Neuronal stem cell (in vitro differentiated cells): Measurements from ENCODE around the gene SPCS1.
"Not testable (repeated sequence)": the region's sequence is repeated elsewhere in the genome, so short reads cannot be mapped to it uniquely, and the experiment has no call there.

Source experiments
- DNase-seq: peaks from one replicate; pipeline ENCODE4 v3.0.0-alpha.2; 2013; ENCODE audit warnings: low spot score
- H2AFZ ChIP-seq: one replicate; pipeline ENCODE4 v1.6.1; 2013; ENCODE audit warnings: mild to moderate bottlenecking, low read length, inconsistent platforms
- H2AK5ac ChIP-seq: 2 replicates; pipeline ENCODE4 v1.6.1; 2013; ENCODE audit warnings: low read depth, mild to moderate bottlenecking, inconsistent platforms, low read length, moderate library complexity, mixed read lengths
- H2BK120ac ChIP-seq: 2 replicates; pipeline ENCODE4 v1.6.1; 2013; ENCODE audit warnings: low read depth, mild to moderate bottlenecking, inconsistent platforms, low read length, moderate library complexity, mixed read lengths
- H2BK12ac ChIP-seq: one replicate; pipeline ENCODE4 v1.6.1; 2013; ENCODE audit warnings: low read length, inconsistent platforms
- H2BK15ac ChIP-seq: 2 replicates; pipeline ENCODE4 v1.6.1; 2013; ENCODE audit warnings: mild to moderate bottlenecking, low read length, inconsistent platforms, mixed read lengths
- H2BK5ac ChIP-seq: one replicate; pipeline ENCODE4 v1.6.1; 2013; ENCODE audit warnings: inconsistent platforms, mild to moderate bottlenecking, low read length, moderate library complexity
- H3K14ac ChIP-seq: one replicate; pipeline ENCODE4 v1.6.1; 2013; ENCODE audit warnings: low read length, inconsistent platforms
- H3K18ac ChIP-seq: 2 replicates; pipeline ENCODE4 v1.6.1; 2013; ENCODE audit warnings: low read length, inconsistent platforms
- H3K23ac ChIP-seq: 2 replicates; pipeline ENCODE4 v1.6.1; 2013; ENCODE audit warnings: low read depth, mild to moderate bottlenecking, mixed read lengths, low read length, inconsistent platforms; ENCODE audit not compliant: poor library complexity
- H3K27ac ChIP-seq: replicated peaks from 3 replicates; pipeline ENCODE4 v1.5.1; 2013; ENCODE audit warnings: low read length, inconsistent platforms
- H3K27me3 ChIP-seq, 3 experiments: 2 replicates each; pipeline ENCODE4 v1.6.1; 2013; ENCODE audit warnings: low read length in 3 of 3, mild to moderate bottlenecking in 2 of 3, inconsistent platforms in 1 of 3, low read depth in 1 of 3, mixed read lengths in 1 of 3, moderate library complexity in 1 of 3; ENCODE audit not compliant: control insufficient read depth in 3 of 3, insufficient read depth in 3 of 3
- H3K36me3 ChIP-seq, 2 donors: replicated peaks in 1 of 2; 2 replicates each; pipeline ENCODE4 v1.6.1; 2013; ENCODE audit warnings: low read length in 2 of 2; ENCODE audit not compliant: control insufficient read depth in 2 of 2, insufficient read depth in 2 of 2
- H3K4ac ChIP-seq: 2 replicates; pipeline ENCODE4 v1.6.1; 2013; ENCODE audit warnings: inconsistent platforms, mild to moderate bottlenecking, low read length, moderate library complexity
- H3K4me1 ChIP-seq, 2 donors: 1 replicate in 1 of 2; 2 replicates in 1 of 2; pipeline ENCODE4 v1.6.1; 2013; ENCODE audit warnings: low read length in 2 of 2, low read depth in 1 of 2; ENCODE audit not compliant: control insufficient read depth in 2 of 2, insufficient read depth in 1 of 2
- H3K4me2 ChIP-seq: one replicate; pipeline ENCODE4 v1.6.1; 2013; ENCODE audit warnings: mild to moderate bottlenecking, low read length, inconsistent platforms; ENCODE audit not compliant: insufficient read depth, poor library complexity, severe bottlenecking
- H3K4me3 ChIP-seq, 2 donors: 2 replicates each; pipeline ENCODE4 v1.5.1; 2013; ENCODE audit warnings: low read length in 2 of 2, mild to moderate bottlenecking in 2 of 2, inconsistent platforms in 1 of 2, moderate library complexity in 1 of 2
- H3K79me1 ChIP-seq: one replicate; pipeline ENCODE4 v1.6.1; 2013; ENCODE audit warnings: low read depth, mild to moderate bottlenecking, inconsistent platforms, low read length, moderate library complexity
- H3K9ac ChIP-seq: one replicate; pipeline ENCODE4 v1.6.1; 2013; ENCODE audit warnings: mild to moderate bottlenecking, low read depth, low read length, inconsistent platforms; ENCODE audit not compliant: poor library complexity
- H3K9me3 ChIP-seq, 2 donors: replicated peaks in 1 of 2; 2 replicates each; pipeline versions ENCODE3 to v1.6.1; 2013; ENCODE audit warnings: low read length in 2 of 2, mild to moderate bottlenecking in 2 of 2, inconsistent platforms in 1 of 2, low read depth in 1 of 2, mixed read lengths in 1 of 2, moderate library complexity in 1 of 2; ENCODE audit not compliant: control insufficient read depth in 2 of 2, insufficient read depth in 1 of 2
- H4K8ac ChIP-seq: one replicate; pipeline ENCODE4 v1.6.1; 2013; ENCODE audit warnings: low read depth, mild to moderate bottlenecking, inconsistent platforms, low read length, moderate library complexity
- H4K91ac ChIP-seq: one replicate; pipeline ENCODE4 v1.6.1; 2013; ENCODE audit warnings: low read length, low read depth, mild to moderate bottlenecking, inconsistent platforms; ENCODE audit not compliant: poor library complexity
- WGBS, 2 donors: extraction: QIAGEN DNeasy Blood & Tissue Kit; methylation state at CpG; one replicate each; pipeline ENCODE4 v1.1.7; 2013; ENCODE audit warnings: missing lambda C conversion rate in 2 of 2, mixed read lengths in 1 of 2; ENCODE audit not compliant: insufficient read length in 2 of 2, insufficient replicate concordance in 1 of 2; ENCODE audit errors: extremely low coverage in 2 of 2; 5-methylcytosine and 5-hydroxymethylcytosine counted together

Gene SPCS1

GRCh38 chr3:52670621-52671521, 35.0 kb upstream of the SPCS1 start:
- no peak overlapping the region for H3K18ac ChIP-seq
- no peak overlapping the region for H3K27ac ChIP-seq
- no peaks in the 10 kb centered on the region for H3K79me1 ChIP-seq
- H3K4me2 ChIP-seq, result no peak overlapping the region
- H2BK5ac ChIP-seq, result no peak overlapping the region
- H3K9ac ChIP-seq, result no peak overlapping the region
- H3K27me3 ChIP-seq, result no peaks in the 10 kb centered on the region
- no peak overlapping the region for H3K4me3 ChIP-seq
- H2BK15ac ChIP-seq, result no peak overlapping the region
- H2BK120ac ChIP-seq, result no peak overlapping the region
- H2AK5ac ChIP-seq, result no peak overlapping the region
- H3K23ac ChIP-seq, result no peak overlapping the region
- H2AFZ ChIP-seq, result no peak overlapping the region
- no peaks in the 10 kb centered on the region for H3K4me1 ChIP-seq
- H3K36me3 ChIP-seq, result peaks cover 14 to 90% of the 10 kb centered on the region in 2 donors
- DNase-seq, result no peak
- no peaks in the 10 kb centered on the region for H3K9me3 ChIP-seq
- no peak overlapping the region for H3K4ac ChIP-seq
- no peak overlapping the region for H4K8ac ChIP-seq
- no peak overlapping the region for H2BK12ac ChIP-seq
- no peak overlapping the region for H4K91ac ChIP-seq
- H3K14ac ChIP-seq, result no peak overlapping the region
- WGBS, 2 donors, result no CpG with 5 or more reads among the region's 9 CpGs

DNA sequence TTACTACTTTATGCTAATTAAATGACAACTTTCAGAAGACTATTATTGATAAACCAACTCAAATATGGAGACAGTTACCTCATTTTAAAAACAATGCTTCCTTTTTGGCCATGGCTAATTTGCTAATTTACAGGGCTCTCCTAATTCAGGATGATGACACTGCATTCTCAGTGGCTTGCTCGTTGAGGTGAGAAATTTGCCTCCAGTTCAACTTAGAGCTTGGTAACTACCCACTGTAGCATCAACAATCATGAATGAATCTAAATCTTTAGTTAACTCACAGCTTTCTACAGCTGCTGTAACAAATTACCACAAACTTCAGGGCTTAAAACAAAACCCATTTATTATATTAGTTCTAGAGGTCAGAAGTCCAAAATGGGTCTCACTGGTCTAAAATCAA, 34.2 kb upstream of the SPCS1 start:
- H3K79me1 ChIP-seq, result no peaks in the 10 kb centered on the region
- H2BK15ac ChIP-seq, result no peak overlapping the region
- H4K91ac ChIP-seq, result no peak overlapping the region
- no peak overlapping the region for H3K4me3 ChIP-seq
- no peak overlapping the region for H3K18ac ChIP-seq
- no peak overlapping the region for H2BK12ac ChIP-seq
- H3K14ac ChIP-seq, result no peak overlapping the region
- no peak overlapping the region for H2AFZ ChIP-seq
- no peak overlapping the region for H2AK5ac ChIP-seq
- H2BK120ac ChIP-seq, result no peak overlapping the region
- H3K4ac ChIP-seq, result no peak overlapping the region
- H3K23ac ChIP-seq, result no peak overlapping the region
- no peaks in the 10 kb centered on the region for H3K4me1 ChIP-seq
- no peaks in the 10 kb centered on the region for H3K9me3 ChIP-seq
- H4K8ac ChIP-seq, result no peak overlapping the region
- no peak overlapping the region for H3K27ac ChIP-seq
- no peak overlapping the region for H3K4me2 ChIP-seq
- H2BK5ac ChIP-seq, result no peak overlapping the region
- DNase-seq, result no peak
- H3K27me3 ChIP-seq, result no peaks in the 10 kb centered on the region
- WGBS, 2 donors, result no CpG with 5 or more reads among the region's 1 CpG
- peaks cover 14 to 90% of the 10 kb centered on the region in 2 donors for H3K36me3 ChIP-seq
- H3K9ac ChIP-seq, result no peak overlapping the region

GRCh38 chr3:52676201-52676600, 29.7 kb upstream of the SPCS1 start:
- not testable (repeated sequence) for H3K4me1 ChIP-seq, H3K79me1 ChIP-seq, H2BK5ac ChIP-seq, H4K91ac ChIP-seq, H3K27ac ChIP-seq, H2BK12ac ChIP-seq, H3K27me3 ChIP-seq, H2AFZ ChIP-seq, H3K18ac ChIP-seq, H3K9ac ChIP-seq, H3K4me2 ChIP-seq, H2BK120ac ChIP-seq, H4K8ac ChIP-seq, H3K4ac ChIP-seq, DNase-seq, H3K23ac ChIP-seq, H2AK5ac ChIP-seq, H3K9me3 ChIP-seq, H3K14ac ChIP-seq, H3K4me3 ChIP-seq, H2BK15ac ChIP-seq
- peaks cover 22 to 91% of the 10 kb centered on the region in 2 donors for H3K36me3 ChIP-seq
- WGBS, 2 donors, result no CpG with 5 or more reads among the region's 3 CpGs

GRCh38 chr3:52678265-52679198, 27.4 kb upstream of the SPCS1 start:
- H4K91ac ChIP-seq, result no peak overlapping the region
- no peaks in the 10 kb centered on the region for H3K9me3 ChIP-seq
- DNase-seq, result no peak
- no peak overlapping the region for H3K27ac ChIP-seq
- no peak overlapping the region for H3K18ac ChIP-seq
- H3K27me3 ChIP-seq, result no peaks in the 10 kb centered on the region
- H2BK12ac ChIP-seq, result no peak overlapping the region
- no peak overlapping the region for H3K4ac ChIP-seq
- peaks cover 2% of the 10 kb centered on the region for H3K79me1 ChIP-seq
- H3K4me1 ChIP-seq, result peaks cover 0 to 12% of the 10 kb centered on the region in 2 donors
- H2AFZ ChIP-seq, result no peak overlapping the region
- H2BK15ac ChIP-seq, result no peak overlapping the region
- H2BK120ac ChIP-seq, result no peak overlapping the region
- H3K4me2 ChIP-seq, result no peak overlapping the region
- no CpG with 5 or more reads among the region's 6 CpGs for WGBS, 2 donors
- no peak overlapping the region for H2BK5ac ChIP-seq
- no peak overlapping the region for H3K9ac ChIP-seq
- no peak overlapping the region for H3K23ac ChIP-seq
- no peak overlapping the region for H4K8ac ChIP-seq
- H3K36me3 ChIP-seq, result peaks cover 17 to 83% of the 10 kb centered on the region in 2 donors
- H2AK5ac ChIP-seq, result no peak overlapping the region
- H3K4me3 ChIP-seq, result no peak overlapping the region
- H3K14ac ChIP-seq, result no peak overlapping the region
